G401.6 (cell line): Measurements from ENCODE around the gene ZNF440.
"Not testable (repeated sequence)": the region's sequence is repeated elsewhere in the genome, so short reads cannot be mapped to it uniquely, and the experiment has no call there.

ENCODE experiments used
- FAIRE-seq: peaks from 2 replicates; lab custom pipeline; 2012; peaks lifted over from hg19 to GRCh38; lab: Jason Lieb, UNC

The ZNF440 gene

DNA sequence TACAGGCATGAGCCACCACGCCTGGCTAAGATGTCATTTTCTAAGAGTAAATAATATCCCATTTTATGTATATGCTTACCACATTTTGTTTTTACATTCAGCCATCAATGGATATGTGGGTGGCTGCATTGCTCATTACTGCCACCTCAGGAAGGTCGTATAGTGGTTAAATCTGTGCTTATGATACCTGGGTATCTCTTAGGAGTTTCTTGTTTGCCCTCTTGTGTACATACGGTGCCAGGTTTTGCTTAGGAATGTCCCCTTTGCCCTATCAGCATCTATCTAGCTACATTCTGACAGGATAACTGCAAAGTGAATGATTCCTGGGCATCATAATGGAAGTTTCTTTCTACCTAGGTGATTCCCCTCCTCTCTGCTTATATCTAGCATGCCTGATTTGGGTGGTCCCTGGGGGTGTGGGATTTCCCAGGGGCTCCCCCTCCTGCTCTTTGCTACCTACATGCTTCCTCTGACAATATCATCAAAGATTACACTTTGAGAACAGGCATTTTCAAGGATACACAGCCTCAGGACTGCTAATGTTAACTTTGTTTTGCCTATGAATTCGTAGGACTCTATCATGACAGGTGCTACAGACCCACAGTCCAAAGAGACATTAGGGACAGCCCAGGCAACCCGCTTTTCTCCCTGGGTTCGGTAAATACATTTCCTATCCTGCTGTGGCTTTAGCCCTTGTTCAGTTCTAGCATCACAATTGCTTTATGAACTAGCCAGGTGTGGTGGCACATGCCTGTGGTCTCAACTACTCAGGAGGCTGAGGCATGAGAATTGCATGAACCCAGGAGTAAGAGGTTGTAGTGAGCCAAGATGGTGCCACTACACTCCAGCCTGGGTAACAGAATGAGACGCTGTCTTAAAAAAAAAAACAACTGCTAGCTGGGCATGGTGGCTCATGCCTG lies 15.1 kb downstream of the ZNF440 start:
- FAIRE-seq: not testable (repeated sequence)

DNA sequence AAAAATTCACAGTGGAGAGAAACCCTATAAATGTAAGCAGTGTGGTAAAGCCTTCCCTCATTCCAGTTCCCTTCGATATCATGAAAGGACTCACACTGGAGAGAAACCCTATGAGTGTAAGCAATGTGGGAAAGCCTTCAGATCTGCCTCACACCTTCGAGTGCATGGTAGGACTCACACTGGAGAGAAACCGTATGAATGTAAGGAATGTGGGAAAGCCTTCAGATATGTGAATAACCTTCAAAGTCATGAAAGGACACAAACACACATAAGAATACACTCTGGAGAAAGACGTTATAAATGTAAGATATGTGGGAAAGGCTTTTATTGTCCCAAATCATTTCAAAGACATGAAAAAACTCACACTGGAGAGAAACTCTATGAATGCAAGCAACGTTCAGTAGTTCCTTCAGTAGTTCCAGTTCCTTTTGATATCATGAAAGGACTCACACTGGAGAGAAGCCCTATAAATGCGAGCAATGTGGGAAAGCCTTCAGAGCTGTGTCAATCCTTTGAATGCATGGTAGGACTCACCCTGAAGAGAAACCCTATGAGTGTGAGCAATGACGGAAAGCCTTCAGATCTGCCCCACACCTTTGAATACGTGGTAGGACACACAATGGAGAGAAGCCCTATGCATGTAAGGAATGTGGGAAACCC lies 18.3 kb downstream of the ZNF440 start:
- no peak for FAIRE-seq

DNA sequence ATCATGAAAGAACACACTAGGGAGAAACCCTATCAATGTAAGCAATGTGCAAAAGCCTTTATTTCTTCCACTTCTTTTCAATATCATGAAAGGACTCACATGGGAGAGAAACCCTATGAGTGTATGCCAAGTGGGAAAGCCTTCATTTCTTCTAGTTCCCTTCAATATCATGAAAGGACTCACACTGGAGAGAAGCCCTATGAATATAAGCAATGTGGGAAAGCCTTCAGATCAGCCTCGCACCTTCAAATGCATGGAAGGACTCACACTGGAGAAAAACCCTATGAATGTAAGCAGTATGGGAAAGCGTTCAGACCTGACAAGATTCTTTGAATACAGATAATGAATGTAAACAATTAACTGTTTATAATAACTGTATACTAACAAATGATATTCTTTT lies 19.5 kb downstream of the ZNF440 start:
- FAIRE-seq: no peak

DNA sequence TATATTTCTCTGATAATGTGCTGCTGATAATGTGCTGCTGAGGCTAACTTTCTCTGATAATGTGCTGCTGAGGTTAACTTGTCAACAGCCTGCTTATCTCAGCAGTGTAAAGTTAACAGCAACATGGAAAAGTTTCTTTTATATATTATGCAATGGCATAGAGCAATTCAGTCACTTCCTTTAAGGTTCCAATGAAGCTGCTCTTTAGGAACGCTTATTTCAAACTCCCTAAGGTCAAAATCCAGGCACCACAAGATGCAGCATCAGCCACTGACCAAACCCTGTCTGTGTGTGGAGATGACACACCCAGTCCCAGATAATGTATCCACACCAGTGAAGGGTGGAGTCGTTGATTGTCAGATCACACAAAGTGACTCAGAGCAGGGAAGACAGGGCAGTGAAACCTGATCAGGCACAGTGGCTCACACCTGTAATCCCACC lies 21.6 kb downstream of the ZNF440 start:
- not testable (repeated sequence) for FAIRE-seq

DNA sequence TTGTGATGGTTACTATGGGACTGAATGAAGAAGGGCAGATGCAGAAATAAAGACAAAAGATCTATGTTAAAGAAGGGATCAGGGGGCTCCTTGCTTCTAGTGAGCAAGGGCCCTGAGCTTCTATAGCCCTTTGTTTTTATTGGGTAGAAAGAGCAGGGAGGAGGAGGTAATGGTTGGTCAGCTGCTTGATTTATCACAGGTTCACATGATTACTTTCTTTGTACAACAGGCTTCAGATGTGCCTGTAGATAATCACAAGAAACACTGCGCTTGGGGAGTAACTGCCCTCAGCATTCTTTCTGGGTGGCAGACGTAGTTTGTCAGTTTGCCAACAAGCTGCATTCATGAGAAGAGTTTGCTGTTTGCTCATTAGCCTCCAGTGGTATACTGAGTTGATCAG lies 29.6 kb downstream of the ZNF440 start:
- no peak for FAIRE-seq

DNA sequence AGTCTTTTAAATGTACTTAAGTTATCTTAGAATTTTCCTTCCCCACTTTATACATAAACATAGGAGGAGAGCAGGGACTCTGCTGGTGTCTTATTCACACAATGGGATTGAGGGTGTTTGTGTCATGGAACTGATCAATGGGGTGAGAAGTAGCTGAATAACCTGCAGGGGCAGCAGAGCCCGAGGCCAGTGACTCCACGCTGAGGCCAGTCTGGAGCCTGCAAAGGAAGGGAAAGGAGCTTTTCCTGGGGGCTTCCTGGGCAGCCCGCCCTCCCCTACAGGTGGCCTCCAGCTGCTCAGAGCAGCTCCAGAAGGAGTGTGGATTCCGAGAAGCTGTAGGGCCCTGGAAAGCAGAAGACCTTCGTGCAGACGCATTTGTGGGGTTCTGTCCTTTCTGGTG lies 33.5 kb downstream of the ZNF440 start:
- FAIRE-seq: not testable (repeated sequence)

DNA sequence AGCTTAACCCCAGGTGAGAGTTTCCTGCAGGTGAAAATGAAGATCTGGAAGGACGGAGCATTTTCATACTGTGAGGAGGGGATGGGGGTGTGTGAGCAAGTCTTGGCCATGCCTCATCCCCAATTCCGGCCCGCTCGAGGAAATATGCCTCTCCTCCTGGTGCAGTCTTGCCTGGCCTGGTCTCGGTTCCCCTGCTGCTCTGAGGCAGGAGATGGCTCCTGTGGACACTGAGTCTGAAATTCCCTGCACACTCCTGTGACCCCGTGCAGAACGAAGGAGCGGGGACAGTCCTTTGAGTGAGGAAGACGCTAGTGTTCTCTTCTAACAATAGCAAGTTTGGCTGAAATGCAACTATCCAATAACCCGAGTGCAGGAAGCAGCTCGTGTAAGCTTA lies 34.1 kb downstream of the ZNF440 start:
- no peak for FAIRE-seq

DNA sequence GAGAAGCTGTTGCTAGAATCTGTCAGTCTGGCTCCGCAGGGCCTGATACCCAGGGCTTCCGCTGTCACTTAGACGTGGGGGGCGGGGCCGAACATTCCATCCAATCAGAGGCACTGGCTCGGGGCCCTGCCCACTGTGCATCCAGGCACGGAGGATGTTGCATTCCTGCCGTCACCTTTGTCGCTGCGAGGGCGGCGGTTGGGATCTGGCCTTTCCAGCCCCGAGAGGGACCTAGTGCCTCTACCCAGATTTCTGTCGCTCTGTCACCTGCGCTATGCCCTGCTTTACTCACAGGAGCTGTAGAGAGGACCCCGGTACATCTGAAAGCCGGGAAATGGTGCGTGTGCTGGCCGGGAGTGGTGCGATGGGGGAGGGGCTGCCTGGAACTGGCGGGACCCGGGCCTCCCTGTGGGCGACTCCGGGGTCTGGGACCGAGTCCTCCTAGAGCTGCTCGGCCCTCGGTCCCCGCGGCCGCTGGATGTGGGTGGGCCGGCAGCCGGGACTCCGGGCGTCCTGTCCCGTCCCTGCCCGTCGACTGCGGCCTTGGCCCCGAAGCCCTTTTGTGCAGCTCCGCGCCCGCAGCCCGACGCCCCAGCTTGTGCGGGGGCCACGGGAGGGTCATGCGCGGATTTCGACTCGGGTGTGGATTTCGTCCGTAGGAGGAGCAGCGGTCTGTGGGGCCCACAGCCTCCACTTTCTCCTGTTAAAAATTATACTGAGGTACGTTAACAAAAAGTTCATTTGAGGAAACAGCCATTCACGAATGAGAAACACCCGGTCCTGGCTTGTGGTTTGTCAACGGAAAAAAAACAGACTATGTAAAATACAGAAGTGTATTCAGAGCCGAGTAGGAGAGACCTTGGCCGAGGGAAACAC lies 34.8 kb downstream of the ZNF440 start, which contains the start of gene ZNF439:
Gene ZNF439, plus strand, starts transcription at position 133 of the 876 bp plus-strand sequence. Its CDS starts 142 bp downstream, at position 275.
- FAIRE-seq: no peak

DNA sequence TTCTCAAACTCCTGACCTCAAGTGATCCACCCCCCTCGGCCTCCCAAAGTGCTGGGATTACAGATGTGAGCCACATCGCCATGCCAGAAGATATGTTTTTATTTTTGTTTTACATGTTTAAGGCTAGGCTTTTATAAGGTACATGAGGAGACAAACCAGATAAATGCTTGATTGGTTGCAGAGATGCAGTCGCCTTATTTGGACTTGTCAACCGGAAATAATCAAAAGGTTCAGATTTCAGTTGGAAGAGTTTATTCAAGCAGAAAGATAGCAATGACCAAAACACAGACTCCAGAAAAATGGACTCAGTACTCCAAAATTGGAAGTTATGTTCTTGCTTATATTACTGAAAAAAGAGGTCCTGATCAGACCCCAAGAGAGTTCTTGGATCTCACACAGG lies 36.2 kb downstream of the ZNF440 start:
- FAIRE-seq: not testable (repeated sequence)

DNA sequence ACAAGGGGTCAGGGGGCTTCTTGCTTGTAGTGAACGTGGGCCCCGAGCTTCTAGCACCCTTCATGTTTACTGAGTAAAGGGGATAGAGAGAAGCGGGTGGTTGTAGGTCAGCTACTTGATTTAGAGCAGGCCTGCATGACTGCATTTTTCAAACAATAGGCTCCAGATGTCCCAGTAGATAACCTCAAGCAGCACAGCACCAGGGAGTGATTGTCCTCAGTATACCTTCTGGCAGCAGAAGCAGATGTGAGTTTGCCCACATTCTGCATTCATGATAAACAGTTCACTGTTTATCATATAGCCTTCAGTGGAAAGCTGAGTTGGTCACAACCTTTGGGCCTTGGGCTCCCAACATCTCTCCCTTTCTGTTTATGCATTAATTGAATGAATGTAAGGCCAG lies 39.3 kb downstream of the ZNF440 start:
- no peak for FAIRE-seq

DNA sequence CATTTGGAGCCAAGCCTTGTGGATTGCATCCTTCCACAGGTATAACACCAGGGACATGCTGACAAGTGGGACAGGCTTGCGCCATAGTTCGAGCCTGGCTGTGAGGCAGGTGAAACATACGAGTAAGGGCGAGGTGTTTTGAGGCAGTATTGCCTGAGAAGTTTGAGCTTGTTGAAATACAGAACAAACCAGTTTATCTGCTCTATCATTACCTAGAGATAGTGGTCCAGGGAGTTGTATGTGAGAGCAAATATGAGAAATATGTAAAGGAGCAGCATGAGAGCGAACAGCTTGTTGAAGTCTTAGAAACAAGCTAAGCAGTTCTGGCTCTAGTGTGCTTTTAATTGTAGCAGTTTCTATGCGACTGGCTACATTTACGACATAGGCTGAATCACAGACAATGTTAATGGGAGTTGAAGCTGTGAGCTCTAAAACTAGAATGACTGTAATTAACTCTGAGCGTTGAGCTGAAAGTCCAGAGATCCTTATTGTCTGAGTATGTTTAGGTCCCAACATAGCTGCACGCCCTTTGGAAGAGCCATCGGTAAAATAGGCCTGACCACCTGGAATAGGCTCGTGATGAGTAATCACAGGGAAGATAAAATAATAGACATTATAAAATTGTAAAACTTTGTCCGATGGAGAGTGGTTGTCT lies 42.6 kb downstream of the ZNF440 start:
- FAIRE-seq: no peak

DNA sequence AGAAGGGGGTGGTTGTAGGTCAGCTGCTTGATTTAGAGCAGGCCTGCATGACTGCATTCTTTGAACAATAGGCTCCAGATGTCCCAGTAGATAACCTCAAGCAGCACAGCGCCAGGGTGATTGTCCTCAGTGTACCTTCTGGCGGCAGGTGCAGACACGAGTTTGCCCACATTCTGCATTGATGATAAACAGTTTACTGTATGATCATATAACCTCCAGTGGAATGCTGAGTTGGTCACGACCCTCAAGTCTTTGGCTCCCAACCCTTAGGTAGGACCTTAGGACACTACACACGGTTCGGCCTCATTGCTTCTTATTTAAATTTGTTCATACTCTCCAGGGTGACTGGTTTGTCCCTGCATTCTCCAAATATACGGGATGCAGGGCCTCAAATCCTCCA lies 46.6 kb downstream of the ZNF440 start:
- FAIRE-seq: no peak

DNA sequence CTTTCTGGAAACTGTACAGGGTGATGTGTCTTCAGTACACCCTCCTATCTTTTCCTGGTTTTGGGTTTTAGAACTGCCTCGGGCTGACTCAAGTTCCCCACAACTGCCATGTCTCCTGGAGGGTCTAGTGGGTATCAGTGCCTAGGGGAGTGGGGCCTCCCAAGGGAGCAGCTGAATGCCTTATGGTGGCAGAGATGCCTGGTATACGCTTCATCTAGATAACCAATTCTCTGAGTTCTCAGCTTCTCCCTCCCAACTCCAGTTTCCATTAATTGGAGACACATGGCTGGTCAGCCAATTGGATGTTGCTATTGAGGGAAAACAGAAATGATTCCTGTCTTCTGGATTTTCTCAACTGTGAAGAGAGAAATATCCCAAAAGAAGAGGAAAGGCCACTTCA lies 47.2 kb downstream of the ZNF440 start:
- FAIRE-seq: no peak

DNA sequence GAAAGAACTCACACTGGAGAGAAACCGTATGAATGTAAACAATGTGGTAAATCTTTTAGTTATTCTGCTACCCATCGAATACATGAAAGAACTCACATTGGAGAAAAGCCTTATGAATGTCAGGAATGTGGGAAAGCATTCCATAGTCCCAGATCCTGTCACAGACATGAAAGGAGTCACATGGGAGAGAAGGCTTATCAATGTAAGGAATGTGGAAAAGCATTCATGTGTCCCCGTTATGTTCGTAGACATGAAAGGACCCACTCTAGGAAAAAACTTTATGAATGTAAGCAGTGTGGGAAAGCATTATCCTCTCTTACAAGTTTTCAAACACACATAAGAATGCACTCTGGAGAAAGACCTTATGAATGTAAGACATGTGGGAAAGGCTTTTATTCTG lies 53.7 kb downstream of the ZNF440 start:
- not testable (repeated sequence) for FAIRE-seq

DNA sequence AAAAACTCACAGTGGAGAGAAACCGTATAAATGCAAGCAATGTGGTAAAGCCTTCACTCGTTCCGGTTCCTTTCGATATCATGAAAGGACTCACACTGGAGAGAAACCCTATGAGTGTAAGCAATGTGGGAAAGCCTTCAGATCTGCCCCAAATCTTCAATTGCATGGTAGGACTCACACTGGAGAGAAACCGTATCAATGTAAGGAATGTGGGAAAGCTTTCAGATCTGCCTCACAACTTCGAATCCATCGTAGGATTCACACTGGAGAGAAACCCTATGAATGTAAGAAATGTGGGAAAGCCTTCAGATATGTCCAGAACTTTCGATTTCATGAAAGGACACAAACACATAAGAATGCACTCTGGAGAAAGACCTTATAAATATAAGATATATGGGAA lies 54.1 kb downstream of the ZNF440 start:
- no peak for FAIRE-seq

DNA sequence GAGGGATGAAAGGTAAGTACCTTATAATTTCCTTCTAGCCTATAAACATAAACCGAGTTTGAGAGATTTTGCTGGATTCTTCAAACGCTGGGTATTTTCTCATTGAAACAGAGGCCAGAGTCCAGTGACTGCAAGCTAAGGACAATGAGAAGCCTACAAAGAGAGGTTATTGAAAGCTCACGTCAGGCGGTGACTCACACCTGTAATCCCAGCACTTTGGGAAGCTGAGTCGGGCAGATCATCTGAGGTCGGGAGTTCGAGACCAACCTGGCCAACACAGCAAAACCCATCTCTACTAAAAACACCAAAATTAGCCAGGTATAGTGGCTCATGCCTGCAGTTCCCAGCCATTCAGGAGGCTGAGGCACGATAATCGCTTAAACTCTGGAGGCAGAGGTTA lies 58.6 kb downstream of the ZNF440 start:
- no peak for FAIRE-seq

DNA sequence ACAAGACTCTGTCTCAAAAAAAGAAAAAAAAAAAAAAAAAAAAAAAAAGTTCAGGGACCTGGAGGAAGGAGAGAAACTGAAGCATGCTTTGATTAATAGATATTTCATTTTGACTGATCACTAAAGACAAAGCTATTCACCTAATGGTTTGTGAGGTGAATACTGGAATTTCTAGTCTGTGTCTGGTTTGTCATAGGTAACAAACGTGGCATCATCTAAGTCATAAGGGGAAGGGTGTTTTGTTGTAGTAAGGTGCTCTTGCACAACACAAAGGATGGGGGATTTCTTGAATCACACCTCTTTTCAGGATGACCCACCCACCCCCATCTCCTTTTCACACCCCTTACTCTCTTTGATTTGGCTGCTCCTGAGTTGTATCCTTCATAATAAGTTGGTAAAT lies 59.7 kb downstream of the ZNF440 start:
- FAIRE-seq: no peak

DNA sequence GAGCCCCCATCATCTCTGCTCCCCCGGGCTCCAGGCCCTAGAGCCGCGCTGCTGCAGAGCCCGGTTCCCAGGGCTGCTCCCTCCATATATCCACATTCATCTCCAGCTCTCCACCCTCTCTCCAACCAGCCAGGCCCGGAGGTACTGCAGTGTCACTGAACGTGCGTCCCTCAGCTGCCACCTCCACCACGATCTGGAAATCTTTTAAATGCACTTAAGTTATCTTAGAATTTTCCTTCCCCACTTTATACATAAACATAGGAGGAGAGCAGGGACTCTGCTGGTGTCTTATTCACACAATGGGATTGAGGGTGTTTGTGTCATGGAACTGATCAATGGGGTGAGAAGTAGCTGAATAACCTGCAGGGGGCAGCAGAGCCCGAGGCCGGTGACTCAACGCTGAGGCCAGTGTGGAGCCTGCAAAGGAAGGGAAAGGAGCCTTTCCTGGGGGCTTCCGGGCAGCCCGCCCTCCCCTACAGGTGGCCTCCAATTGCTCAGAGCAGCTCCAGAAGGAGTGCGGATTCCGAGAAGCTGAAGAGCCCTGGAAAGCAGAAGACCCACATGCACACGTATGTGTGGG lies 65.7 kb downstream of the ZNF440 start:
- FAIRE-seq: not testable (repeated sequence)

DNA sequence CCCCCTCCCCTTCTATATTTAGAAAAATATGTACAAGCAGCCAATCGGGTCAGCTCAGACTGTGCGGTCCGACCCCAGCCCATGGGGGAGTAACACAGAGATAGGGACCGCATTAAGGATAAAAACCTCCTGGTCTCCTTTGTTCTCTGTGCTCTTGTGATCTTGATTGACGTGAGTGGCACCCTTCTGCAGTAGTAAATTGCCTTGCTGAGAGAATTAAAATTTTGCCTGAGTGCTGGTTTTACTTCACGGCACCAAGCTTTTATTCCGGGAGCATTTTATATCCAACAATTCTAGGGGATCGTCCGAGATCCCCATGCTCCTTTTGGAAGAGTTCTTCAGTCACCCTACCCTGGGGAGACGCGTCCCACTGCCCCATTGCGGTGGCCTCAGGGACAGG lies 66.5 kb downstream of the ZNF440 start:
- FAIRE-seq: no peak

DNA sequence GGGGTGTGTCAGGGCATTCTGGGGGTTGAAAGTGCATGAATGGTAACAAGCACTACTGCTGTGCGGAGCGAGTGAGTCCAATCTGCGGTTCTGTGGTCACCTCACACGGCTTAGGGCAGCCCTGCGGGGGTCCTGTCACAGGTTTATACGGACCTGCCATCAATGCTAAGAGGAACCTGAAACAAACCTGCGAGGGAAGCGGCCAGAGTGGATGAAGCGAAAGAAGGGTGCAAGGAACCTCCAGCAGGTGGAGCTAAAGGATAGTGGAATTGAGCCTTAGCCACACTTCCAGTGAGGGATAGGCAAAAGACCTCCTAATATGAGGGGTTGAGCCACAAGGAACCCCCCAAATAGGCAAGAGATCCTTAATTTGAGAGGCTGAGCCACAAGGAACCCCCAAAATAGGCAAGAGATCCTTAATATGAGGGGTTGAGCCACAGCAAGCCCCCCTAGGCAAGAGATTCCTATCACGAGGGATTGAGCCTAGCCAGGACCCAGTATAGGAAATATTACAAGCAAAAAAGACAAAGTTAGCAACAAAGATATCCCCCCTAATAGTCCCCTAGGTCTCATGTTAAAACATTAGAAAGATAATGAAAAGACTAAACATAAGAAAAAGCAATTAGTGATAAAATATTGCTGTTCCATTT lies 67.2 kb downstream of the ZNF440 start:
- no peak for FAIRE-seq

DNA sequence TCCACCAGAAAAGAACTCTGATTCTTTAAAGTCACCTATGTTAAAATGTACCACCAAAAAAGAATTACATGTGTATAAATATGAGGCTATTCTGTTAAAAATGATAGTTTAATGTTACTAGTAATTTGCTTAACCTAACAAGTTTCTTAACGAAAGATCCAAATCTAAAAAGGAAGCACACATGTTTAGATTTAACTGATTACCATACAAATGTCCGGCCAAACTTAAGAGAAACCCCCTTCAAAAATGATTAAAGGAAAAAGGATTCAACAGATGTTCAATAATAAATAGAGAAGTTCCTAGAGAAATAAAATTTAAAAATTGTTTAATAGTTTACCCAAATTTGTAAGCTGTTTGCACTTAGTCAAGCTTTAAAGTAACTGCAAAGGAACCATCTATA lies 68.5 kb downstream of the ZNF440 start:
- no peak for FAIRE-seq
